Activated CD8-positive, alpha-beta memory T cell treated with anti-CD3 and anti-CD28 coated beads for 48 hours (primary cell): ENCODE results near the gene PRR33.

ENCODE experiments used
- DNase-seq, 3 experiments: peaks; one replicate each; pipeline ENCODE4 v3.0.0-alpha.2; 2020; ENCODE audit warnings: low read depth in 2 of 3, low spot score in 2 of 3

The PRR33 gene

DNA sequence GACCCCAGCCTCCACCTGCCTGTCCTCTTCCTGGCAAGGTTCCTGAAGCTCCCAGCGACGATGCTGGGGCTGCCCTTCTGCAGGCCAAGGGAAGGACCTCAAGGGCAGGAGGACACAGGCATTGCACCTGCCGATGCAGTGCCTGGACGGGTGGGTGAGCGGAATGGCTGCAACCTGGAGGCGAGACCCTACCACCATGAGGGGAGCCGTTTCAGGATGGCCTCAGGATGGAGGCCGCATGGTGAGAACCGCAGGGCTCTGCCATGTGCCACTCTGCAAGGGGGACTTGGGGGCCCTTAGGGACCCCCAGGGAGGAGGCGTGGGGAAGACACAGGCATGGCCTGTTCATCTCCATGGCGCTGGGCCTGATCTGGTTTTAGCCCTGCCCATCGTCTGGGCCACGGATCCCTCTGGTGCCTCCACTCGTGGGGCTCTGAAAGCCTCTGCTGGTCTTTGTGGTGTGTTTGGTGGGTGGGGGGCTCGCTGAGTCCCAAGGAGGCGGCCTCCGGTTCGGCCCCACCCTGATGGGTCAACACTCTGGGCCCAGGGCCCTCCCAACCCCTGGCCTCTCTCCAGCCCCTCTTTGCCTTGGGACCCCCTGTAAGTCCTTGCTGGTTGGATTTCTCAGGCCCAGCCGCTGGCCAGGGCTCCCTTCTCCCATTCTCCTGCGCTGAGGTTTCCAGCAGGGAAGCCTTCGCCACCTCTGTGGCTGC lies 40.1 kb downstream of the PRR33 start:
- no peak for DNase-seq

DNA sequence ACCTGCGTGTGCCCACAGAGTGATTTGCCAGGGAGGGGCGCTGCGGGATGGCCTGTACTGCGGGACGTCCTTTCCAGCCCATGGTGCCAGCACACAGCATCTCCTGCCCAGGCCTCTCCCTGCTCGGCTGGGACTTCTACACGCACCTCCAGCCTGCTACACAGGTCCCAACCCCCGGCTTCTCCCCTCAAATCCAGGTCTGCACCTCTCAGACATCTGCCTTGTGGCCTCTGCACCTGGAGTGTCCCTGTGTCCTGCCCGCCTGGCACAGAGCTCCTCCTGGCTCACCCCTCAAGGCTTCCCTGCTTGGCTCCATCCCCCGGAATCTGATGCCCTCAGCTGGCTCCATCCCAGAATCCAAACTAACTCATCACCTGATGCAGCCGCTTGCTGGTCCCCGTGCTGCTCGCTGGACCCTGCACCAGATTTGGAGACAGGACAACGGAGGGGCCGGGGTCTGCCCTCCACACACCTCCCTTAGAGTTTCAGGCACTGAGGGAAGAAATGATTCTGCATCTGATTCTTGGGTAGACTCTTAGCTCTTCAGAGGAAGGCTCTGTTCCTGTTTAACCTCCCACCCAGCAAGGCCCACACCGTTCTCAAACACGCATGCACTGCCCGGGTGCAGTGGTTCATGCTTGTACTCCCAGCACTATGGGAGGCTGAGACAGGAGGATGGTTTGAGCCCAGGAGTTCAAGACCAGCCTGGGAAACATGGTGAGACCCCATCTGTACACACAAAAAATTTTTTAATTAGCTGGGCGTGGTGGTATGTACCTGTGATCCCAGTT lies 42.9 kb downstream of the PRR33 start:
- DNase-seq = no peak

GRCh38 chr11:1847926-1848639 lies 43.6 kb downstream of the PRR33 start:
- no peak for DNase-seq

GRCh38 chr11:1847006-1847735 lies 44.5 kb downstream of the PRR33 start:
- DNase-seq = no peak

GRCh38 chr11:1846453-1846932 lies 45.2 kb downstream of the PRR33 start:
- DNase-seq = no peak

DNA sequence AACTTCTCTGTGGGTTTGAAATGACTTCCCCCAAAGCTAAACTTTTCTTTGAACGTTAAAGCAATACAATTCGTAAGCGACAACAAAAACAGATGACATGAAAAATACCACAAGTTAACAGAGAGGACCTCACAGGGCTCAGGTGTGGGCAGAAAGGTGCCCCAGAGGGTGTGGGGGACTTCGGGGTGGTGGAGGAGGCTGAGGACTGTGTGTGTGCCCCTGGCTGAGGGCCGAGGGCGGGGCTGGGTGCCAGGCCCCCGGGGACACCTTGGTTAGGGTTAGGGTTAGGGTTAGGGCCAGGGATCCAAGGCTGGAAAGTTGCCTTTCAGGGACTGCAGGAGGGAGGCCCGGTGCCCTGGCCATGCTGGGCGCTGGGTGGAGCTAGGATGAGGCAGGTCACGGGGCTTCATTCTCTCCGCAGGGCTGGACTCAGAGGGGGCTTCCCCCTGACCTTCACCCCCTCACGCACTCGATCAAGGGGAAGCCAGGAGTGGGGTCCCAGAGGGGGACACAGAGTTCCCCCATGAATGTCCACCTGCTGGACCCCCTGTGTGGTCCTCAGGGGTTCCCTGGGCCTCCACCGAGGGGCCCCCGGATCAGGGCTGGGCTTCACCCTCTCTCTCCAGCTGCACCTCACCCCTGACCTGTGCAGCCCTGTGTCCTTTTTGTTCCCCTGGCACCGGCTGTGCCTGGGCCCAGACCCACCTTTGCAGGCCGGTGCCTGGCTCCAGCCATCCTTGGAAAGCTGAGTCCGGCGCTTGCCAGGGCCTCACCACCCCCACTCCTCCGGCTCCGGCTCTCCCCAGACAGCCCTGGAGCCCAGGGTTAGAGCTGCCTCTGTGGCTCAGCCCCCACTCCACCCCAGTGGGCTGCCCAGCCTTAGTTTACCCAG lies 45.9 kb downstream of the PRR33 start:
- DNase-seq = no peak

- no peak for DNase-seq
These were observed 46.6 kb downstream of the PRR33 start for GRCh38 chr11:1845095-1845429.

DNA sequence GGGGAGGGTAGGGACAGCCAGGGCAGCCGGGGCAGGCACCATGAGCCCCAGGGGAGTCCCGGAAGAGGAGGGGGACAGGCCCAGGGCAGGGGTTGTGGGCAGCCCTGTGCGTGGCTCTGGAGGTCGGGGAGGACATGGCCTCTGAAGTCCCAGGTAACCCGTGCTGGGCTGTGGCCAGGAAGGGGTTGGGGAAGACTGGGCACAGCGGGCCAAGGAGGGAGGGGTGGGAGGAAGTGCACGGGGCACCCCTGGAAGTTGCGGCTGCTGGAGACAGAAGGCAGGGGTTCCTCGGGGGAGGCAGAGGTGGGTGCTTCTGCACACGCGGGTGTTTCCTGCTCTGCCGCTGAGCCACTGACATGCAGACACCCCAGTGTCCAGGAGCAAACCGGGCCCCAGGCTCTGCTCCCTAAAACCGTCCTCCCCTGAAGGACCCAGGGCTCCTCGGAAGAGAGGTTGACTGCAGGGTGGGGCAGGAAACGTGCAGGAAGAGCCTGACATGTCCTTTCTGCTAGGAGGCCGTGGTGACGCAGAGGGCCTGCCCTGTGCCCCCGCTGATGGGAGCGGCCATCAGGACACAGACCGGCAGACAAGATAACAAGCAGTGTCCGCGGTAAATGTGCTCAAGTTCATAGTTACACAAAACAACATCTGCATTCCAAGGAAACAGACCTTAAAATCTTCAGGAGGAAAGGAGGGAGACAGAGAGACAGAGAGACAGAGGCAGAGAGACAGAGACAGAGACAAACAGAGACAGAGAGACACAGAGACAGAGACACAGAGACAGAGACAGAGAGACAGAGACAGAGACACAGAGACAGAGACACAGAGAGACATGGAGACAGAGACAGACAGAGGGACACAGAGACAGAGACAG lies 47.2 kb downstream of the PRR33 start:
- no peak for DNase-seq

- no peak for DNase-seq
These were observed 47.9 kb downstream of the PRR33 start for GRCh38 chr11:1843796-1844195.

- no peak for DNase-seq
These were observed 48.6 kb downstream of the PRR33 start for GRCh38 chr11:1843098-1843473.

DNA sequence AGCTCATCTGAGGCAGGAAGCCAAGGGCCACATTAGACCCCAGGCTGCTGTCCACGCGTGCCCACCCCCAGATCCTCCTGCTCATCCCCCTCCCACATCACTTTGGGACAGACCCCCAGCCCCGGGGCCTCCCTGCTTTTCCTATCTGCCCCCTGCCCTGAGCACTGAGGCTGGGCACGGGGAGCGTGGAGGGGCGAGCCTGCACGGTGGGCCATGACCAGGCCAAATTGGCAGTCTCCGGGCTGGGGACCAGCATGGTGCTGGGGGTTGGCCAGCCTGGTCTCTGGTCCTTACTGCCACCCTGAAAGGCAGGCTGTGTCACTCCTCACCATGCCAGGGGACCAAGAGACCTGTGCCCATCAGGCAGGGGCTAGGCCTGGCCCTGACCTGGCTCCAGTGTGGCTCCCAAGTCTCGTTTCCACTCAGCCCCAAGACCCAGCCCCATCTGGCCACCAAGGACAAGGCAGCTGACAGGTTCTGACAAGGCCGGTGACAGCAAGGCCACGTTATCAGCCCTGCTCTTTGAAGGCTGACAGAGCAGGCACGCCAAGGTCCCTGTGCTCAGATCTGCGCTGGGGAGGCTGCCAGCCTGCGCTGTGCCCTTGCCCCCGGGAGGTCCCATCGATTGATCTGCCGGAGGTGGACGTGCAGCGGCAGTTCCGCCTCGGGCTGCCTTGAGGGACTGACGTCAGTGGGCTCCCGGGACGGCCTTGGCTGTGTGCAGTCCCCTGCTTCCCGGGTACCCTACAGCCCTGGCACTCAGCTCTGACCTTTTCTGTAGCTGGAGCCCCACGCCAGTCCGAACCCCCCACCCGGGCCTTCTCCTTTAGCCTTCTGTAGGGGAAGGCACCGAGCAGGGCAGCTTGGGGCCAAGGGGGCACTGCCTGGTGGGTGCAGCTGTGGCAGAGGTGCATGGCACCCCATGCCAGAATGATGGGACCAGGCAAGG lies 49.3 kb downstream of the PRR33 start:
- DNase-seq = no peak

GRCh38 chr11:1841511-1842148 lies 50.1 kb downstream of the PRR33 start:
- DNase-seq = no peak

DNA sequence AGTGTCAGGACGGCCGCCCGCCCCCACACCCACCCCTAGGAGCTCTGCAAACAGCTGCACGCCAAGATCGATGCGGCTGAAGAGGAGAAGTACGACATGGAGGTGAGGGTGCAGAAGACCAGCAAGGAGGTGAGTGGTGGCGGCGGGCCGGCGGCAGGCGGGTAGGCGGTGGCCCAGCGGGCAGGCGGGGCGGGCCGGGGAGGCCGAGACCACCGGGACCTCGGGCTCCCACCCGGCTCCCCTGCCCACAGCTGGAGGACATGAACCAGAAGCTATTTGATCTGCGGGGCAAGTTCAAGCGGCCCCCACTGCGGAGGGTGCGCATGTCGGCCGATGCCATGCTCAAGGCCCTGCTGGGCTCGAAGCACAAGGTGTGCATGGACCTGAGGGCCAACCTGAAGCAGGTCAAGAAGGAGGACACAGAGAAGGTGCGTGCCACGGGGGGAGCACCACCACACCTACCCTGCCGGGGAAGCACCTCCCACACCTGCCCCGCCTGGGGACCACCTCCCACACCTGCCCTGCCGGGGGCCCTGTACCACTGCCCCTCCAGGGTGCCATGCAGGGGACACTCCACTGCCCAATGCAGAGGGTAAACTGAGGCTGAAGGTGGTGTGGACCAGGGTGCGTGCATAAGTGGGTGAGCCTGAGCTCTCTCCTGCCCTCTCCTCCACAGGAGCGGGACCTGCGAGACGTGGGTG lies 50.8 kb downstream of the PRR33 start:
- DNase-seq = no peak

GRCh38 chr11:1839924-1840779 lies 51.5 kb downstream of the PRR33 start:
- DNase-seq = no peak

DNA sequence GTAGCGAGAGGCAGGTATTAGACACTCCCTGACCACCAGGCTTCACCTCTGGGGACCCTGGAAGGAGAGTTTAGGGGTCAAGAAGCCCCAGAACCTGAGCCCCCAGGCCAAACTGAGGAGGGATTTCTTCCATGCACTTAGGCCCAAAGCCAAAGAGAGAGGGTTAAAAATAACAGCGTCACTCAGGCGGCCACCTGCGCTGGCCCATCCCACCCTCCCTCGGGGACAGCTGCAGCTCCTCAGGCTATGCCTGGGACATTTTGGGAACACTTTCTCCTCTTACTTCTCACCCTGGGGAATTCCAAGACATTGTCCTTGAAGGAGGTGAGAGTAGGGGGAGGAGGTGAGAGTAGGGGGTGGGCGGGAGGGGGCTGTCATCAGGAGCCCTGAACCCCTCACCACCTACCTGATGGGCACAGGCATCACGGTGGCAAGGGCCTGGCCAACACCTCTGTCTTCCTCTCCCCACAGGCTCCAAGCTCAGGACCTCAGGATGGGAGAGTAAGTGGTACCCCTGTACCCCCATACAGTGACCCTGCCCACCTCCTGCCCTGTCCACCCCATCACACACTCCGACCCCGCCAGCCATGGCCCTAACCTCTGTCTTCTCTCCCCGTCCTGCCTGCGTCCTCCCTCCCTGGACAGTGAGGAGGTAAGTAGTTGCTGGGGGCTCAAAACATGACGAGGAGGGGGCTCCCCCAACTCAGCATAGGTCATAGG lies 52.3 kb downstream of the PRR33 start:
- DNase-seq = no peak
